Endodermal cell (in vitro differentiated cells): ENCODE measurements around the gene RFX5. TPM values are rescaled to one million over a fixed set of nuclear protein-coding genes. Genes with fewer than 3 reads are reported as not detected.

ENCODE experiments used
- DNase-seq: peaks from one replicate; pipeline ENCODE4 v3.0.0-alpha.2; 2017
- H3K27ac ChIP-seq: 2 replicates; pipeline ENCODE4 v1.5.1; 2013; ENCODE audit warnings: mild to moderate bottlenecking, low read depth, low read length, moderate library complexity
- H3K27me3 ChIP-seq: 2 replicates; pipeline ENCODE4 v1.6.1; 2013; ENCODE audit warnings: mild to moderate bottlenecking, low read length, moderate library complexity; ENCODE audit not compliant: insufficient read depth, control insufficient read depth, poor library complexity, severe bottlenecking
- H3K36me3 ChIP-seq: 2 replicates; pipeline ENCODE4 v1.7.0; 2013; ENCODE audit warnings: mild to moderate bottlenecking, low read length, moderate library complexity; ENCODE audit not compliant: control insufficient read depth, insufficient read depth
- H3K4me1 ChIP-seq: one replicate; pipeline ENCODE4 v1.7.0; 2013; ENCODE audit warnings: low read length; ENCODE audit not compliant: control insufficient read depth, insufficient read depth
- H3K4me3 ChIP-seq: 2 replicates; pipeline ENCODE4 v1.5.1; 2013; ENCODE audit warnings: mild to moderate bottlenecking, low read length, moderate library complexity
- H3K9ac ChIP-seq: 2 replicates; pipeline ENCODE4 v1.6.1; 2013; ENCODE audit warnings: mild to moderate bottlenecking, low read length, moderate library complexity; ENCODE audit not compliant: poor library complexity, severe bottlenecking; ENCODE audit errors: extremely low read depth
- H3K9me3 ChIP-seq: 2 replicates; pipeline ENCODE4 v1.6.1; 2013; ENCODE audit warnings: mild to moderate bottlenecking, low read length, moderate library complexity; ENCODE audit not compliant: control insufficient read depth
- H3K27ac Mint-ChIP-seq: 2 replicates; pipeline ENCODE4 v1.8.0; 2020; ENCODE audit warnings: mixed read lengths
- H3K27me3 Mint-ChIP-seq: 2 replicates; pipeline ENCODE4 v1.8.0; 2021; ENCODE audit warnings: mild to moderate bottlenecking, mixed read lengths; ENCODE audit not compliant: insufficient read depth
- H3K36me3 Mint-ChIP-seq: 2 replicates; pipeline ENCODE4 v1.8.0; 2020; ENCODE audit warnings: low read depth, mixed read lengths
- H3K4me1 Mint-ChIP-seq: 2 replicates; pipeline ENCODE4 v1.8.0; 2020; ENCODE audit warnings: mixed read lengths
- H3K4me3 Mint-ChIP-seq: 2 replicates; pipeline ENCODE4 v1.8.0; 2020; ENCODE audit warnings: mild to moderate bottlenecking, moderate library complexity, mixed read lengths
- H3K9me3 Mint-ChIP-seq: 2 replicates; pipeline ENCODE4 v1.8.0; 2020; ENCODE audit warnings: mild to moderate bottlenecking, mixed read lengths
- CTCF ChIP-seq: fragments of 200-600 bp; sonication (generic); conservative IDR thresholded peaks from 2 replicates; pipeline ENCODE4 v1.5.0; 2021; ENCODE audit warnings: antibody characterized with exemption, mild to moderate bottlenecking
- WGBS, 2 experiments: methylation state at CpG; one replicate each; pipeline versions ENCODE4 v1.1.5 to v1.1.7; 2013; ENCODE audit warnings: missing lambda C conversion rate in 2 of 2, mixed read lengths in 1 of 2; ENCODE audit not compliant: insufficient coverage in 1 of 2, insufficient read length in 1 of 2; 5-methylcytosine and 5-hydroxymethylcytosine counted together
- total RNA-seq, 2 donors: library from RNA; stranded (reverse); fragmentation: NEBNext Ultra II Directional in 1 of 2; extraction: Animal tissue kit (Norgen Biotek cat#: 25700) in 1 of 2; gene quantifications; 2 replicates in 1 of 2; 3 replicates in 1 of 2; pipeline ENCODE4 v1.2.1, GENCODE V29; 2021

Gene RFX5
- total RNA-seq, 2 donors from 2014 or later, result 57.7 to 72.1 TPM

- H3K27ac Mint-ChIP-seq, result peak overlapping the region; percentile 99
- no peaks in the 10 kb centered on the region for H3K27me3 Mint-ChIP-seq
- Histone ChIP-seq H3K27me3 (no peaks in the 10 kb centered on the region), H3K36me3 (peaks cover 9% of the 10 kb centered on the region), H3K9me3 (no peaks in the 10 kb centered on the region), H3K4me3 (peak overlapping the region; percentile 91), H3K27ac (no peak overlapping the region), H3K4me1 (no peaks in the 10 kb centered on the region), H3K9ac (peak overlapping the region; percentile 96)
- no peaks in the 10 kb centered on the region for H3K9me3 Mint-ChIP-seq
- peaks cover 18% of the 10 kb centered on the region for H3K4me1 Mint-ChIP-seq
- H3K36me3 Mint-ChIP-seq, result peaks cover 19% of the 10 kb centered on the region
- peak; percentile 77 for DNase-seq
- H3K4me3 Mint-ChIP-seq, result peak overlapping the region; percentile 80
- WGBS, 2 experiments, result 37 to 69% methylated on average over 15 to 34 of the region's 34 CpGs
- TF ChIP-seq CTCF, result no peak
Measured at GRCh38 chr1:151327903-151328674, 19.0 kb downstream of the RFX5 start.

DNA sequence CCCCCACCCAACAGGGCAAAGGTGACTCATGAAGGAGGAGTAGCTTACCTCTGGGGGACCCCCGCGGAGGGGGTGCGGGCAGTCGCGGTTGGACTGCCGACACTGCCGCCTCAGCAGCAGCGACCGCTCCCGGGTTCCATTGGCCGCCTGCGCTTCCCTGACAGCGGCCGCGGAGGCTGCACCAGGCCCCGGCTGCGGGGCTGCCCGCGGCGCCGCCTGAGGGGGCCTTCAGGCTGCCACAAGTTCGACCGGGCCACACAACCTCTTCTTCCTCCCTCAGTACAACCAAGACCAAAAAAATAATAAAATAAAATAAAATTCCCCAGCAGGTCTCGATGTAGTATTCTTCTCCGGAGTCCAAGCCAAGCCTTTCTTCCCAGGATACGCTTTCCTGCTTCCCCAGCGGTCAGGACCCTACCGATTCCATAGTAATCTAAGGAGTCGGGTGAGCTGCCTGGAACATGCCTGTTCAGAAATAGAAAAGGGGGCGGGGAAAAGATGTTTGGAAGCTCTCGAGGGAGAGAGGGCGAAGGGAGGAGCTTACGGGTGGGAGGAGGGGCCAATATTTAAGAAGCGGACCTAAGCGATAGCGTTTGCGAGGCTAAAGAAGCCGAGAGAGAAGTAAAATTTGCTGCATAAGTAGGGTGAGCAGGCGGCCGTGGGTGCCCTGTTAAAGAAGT, 19.7 kb downstream of the RFX5 start, which contains the start of gene PI4KB:
TSS of gene PI4KB (minus strand) at position 194 of the 680 bp plus-strand sequence. CDS start 10,935 bp downstream, outside the sequence.
- H3K4me1 Mint-ChIP-seq, result peaks cover 18% of the 10 kb centered on the region
- Histone ChIP-seq H3K4me1 (no peaks in the 10 kb centered on the region), H3K4me3 (peak within 1 kb of the TSS; percentile 91), H3K9ac (peak within 1 kb of the TSS; percentile 96), H3K36me3 (peaks cover 9% of the 10 kb centered on the region), H3K27ac (peak within 1 kb of the TSS; percentile 98), H3K27me3 (no peaks in the 10 kb centered on the region), H3K9me3 (no peaks in the 10 kb centered on the region)
- no peaks in the 10 kb centered on the region for H3K9me3 Mint-ChIP-seq
- TF ChIP-seq CTCF, result no peak
- 0 to 2% methylated on average over 22 to 40 of the region's 40 CpGs for WGBS, 2 experiments
- no peaks in the 10 kb centered on the region for H3K27me3 Mint-ChIP-seq
- peaks cover 23% of the 10 kb centered on the region for H3K36me3 Mint-ChIP-seq
- DNase-seq, result peak; percentile 96
- H3K4me3 Mint-ChIP-seq, result peak within 1 kb of the TSS; percentile 80
- peak within 1 kb of the TSS; percentile 99 for H3K27ac Mint-ChIP-seq

- H3K9ac ChIP-seq, result peak overlapping the region; percentile 96
- H3K4me3 ChIP-seq, result peak overlapping the region; percentile 91
- no peaks in the 10 kb centered on the region for H3K4me1 ChIP-seq
- H3K27me3 ChIP-seq, result no peaks in the 10 kb centered on the region
- Mint-ChIP-seq H3K27me3 (no peaks in the 10 kb centered on the region), H3K4me1 (peaks cover 18% of the 10 kb centered on the region), H3K36me3 (peaks cover 29% of the 10 kb centered on the region), H3K27ac (peak overlapping the region; percentile 41), H3K4me3 (peak overlapping the region; percentile 80), H3K9me3 (no peaks in the 10 kb centered on the region)
- H3K27ac ChIP-seq, result no peak overlapping the region
- WGBS, 2 experiments, result 7 to 12% methylated on average over 8 to 9 of the region's 12 CpGs
- H3K9me3 ChIP-seq, result no peaks in the 10 kb centered on the region
- H3K36me3 ChIP-seq, result peaks cover 9% of the 10 kb centered on the region
- no peak for DNase-seq
- TF ChIP-seq CTCF, result no peak
Measured at GRCh38 chr1:151326619-151327222, 20.3 kb downstream of the RFX5 start.
